ENCODE data around the gene AP4B1.

Gene AP4B1

DNA sequence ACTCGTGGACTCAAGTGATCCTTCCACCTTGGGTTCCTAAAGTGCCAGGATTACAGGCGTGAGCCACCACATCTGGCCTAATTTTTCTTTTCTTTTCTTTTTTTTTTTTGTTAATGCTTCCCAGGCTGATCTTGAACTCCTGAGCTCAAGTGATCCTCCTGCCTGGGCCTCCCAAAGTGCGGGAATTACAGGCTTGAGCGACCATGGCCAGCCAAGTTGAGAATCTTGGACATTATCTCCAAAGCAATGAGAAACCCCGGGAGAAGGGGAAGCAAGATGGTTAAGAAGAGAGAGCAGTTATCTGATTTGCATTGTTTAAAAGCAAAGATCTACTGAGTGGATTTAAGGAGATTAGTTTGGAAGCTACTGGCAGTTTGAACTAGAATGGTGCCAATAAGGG lies 33.6 kb upstream of the AP4B1 start:
- no peak overlapping the region for H3K4me3 ChIP-seq (ENCODE audit: low read length)
- TF ChIP-seq CTCF (conservative IDR thresholded peaks at IDR 0.05; ENCODE audit: low read depth, low read length): no peak
- no peak for DNase-seq (ENCODE audit: low read depth)

DNA sequence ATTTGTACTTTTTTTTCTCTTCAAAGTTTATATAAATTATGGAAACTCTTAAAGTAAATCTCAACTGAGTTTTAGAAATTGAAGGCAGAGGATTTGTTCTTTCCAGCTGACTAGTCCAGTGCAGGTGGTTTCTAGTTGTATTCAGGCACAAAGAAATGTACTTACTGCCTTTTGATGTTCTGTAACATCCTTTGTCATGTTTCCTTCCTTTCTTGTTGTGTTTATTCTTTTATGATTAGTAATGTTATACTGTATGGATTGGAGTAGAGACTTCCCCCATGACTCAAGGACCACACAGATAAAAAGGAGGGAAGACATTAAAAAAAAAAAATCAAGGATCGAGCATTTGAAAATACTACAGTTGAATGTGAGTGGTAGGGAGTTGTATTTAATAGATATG lies 32.5 kb upstream of the AP4B1 start:
- no peak for TF ChIP-seq CTCF (conservative IDR thresholded peaks at IDR 0.05; ENCODE audit: low read depth, low read length)
- H3K4me3 ChIP-seq (ENCODE audit: low read length): no peak overlapping the region
- no peak for DNase-seq (ENCODE audit: low read depth)

DNA sequence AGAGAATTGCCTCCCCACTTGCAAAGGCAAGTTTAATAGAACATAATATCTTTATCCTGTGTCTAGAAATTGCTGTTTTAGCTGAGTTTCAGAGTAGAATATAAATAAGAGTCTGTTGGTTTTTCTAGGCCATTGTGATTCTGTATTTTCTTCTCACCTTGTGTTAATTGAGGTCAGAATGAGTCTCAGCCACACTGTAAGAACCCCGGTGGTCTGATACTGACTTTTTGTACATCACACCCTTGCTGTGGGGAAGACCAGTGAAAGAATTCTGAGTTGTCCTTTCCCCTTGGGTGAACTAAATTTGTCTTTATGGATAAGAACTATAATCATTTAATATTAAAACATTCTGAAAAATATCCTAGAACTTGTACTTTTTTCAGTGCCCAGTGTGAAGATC lies 31.4 kb upstream of the AP4B1 start:
- no peak for DNase-seq (ENCODE audit: low read depth)
- no peak overlapping the region for H3K4me3 ChIP-seq (ENCODE audit: low read length)
- TF ChIP-seq CTCF (conservative IDR thresholded peaks at IDR 0.05; ENCODE audit: low read depth, low read length): no peak

- H3K4me3 ChIP-seq (ENCODE audit: low read length): no peak overlapping the region
- TF ChIP-seq CTCF (conservative IDR thresholded peaks at IDR 0.05; ENCODE audit: low read depth, low read length): no peak
Observed at GRCh38 chr1:113935176-113935575, 30.6 kb upstream of the AP4B1 start.

GRCh38 chr1:113934511-113935055 lies 30.0 kb upstream of the AP4B1 start:
- TF ChIP-seq CTCF (conservative IDR thresholded peaks at IDR 0.05; ENCODE audit: low read depth, low read length): no peak
- no peak for DNase-seq (ENCODE audit: low read depth)
- H3K4me3 ChIP-seq (ENCODE audit: low read length): no peak overlapping the region

More at GRCh38 chr1:113935176-113935575, 30.6 kb upstream of the AP4B1 start:
- DNase-seq (ENCODE audit: low read depth): no peak

GRCh38 chr1:113934006-113934405 lies 29.4 kb upstream of the AP4B1 start:
- no peak for TF ChIP-seq CTCF (conservative IDR thresholded peaks at IDR 0.05; ENCODE audit: low read depth, low read length)
- DNase-seq (ENCODE audit: low read depth): no peak
- H3K4me3 ChIP-seq (ENCODE audit: low read length): no peak overlapping the region

DNA sequence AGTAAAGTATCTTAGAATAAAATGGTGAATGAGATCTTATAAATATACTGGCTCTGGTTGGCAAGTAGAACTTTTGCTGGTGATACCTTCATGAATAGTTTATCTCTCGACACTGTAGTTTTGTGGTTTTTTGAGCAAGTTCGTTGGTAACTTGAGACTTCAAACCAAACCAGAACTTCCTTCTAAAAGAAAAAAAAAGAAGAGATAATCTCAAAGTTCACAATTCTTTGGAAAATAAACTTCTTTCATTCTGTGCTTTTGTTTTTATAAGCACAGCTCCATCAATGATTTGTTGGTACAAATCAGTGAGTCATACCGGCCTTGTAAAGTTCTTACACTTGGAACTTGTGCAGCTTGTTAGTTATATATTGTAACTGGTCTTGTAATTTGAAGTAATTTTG lies 26.9 kb upstream of the AP4B1 start:
- no peak for DNase-seq (ENCODE audit: low read depth)
- TF ChIP-seq CTCF (conservative IDR thresholded peaks at IDR 0.05; ENCODE audit: low read depth, low read length): no peak
- no peak overlapping the region for H3K4me3 ChIP-seq (ENCODE audit: low read length)
